ENCODE results near the gene FLNC. TPM values are rescaled to one million over a fixed set of nuclear protein-coding genes. Genes with fewer than 3 reads are reported as not detected.
A peak's percentile ranks its signal among the peaks of the same experiment; 100 is the strongest.

FLNC gene
- total RNA-seq, 1 donor from 2014 or later: 31.9 TPM

DNA sequence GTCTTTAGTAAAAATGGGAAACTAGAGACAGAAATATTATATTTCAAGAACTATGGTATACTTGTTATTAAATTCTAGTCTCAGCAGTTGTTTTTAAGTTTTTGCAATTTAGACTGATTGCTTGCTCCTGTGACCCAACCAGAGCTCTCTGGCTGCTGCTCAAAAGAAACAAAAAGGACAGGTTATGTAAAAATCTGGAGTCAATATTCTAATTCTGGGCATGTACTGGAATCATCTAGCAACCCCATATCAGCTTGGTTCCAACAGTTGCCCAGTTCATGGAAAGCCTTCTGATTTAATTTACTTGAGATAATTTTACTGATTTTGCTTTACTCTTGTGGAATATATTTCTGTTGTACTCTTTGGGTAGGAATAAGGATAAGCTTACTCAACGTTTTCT, 70.0 kb downstream of the FLNC start:
- Histone ChIP-seq H3K4me1 (peaks cover 7% of the 10 kb centered on the region), H3K36me3 (no peaks in the 10 kb centered on the region), H3K27me3 (no peaks in the 10 kb centered on the region), H3K9me3 (no peaks in the 10 kb centered on the region), H3K4me3 (no peak overlapping the region), H3K27ac (no peak overlapping the region)
- TF ChIP-seq, protein P1, sequence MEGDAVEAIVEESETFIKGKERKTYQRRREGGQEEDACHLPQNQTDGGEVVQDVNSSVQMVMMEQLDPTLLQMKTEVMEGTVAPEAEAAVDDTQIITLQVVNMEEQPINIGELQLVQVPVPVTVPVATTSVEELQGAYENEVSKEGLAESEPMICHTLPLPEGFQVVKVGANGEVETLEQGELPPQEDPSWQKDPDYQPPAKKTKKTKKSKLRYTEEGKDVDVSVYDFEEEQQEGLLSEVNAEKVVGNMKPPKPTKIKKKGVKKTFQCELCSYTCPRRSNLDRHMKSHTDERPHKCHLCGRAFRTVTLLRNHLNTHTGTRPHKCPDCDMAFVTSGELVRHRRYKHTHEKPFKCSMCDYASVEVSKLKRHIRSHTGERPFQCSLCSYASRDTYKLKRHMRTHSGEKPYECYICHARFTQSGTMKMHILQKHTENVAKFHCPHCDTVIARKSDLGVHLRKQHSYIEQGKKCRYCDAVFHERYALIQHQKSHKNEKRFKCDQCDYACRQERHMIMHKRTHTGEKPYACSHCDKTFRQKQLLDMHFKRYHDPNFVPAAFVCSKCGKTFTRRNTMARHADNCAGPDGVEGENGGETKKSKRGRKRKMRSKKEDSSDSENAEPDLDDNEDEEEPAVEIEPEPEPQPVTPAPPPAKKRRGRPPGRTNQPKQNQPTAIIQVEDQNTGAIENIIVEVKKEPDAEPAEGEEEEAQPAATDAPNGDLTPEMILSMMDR (IDR thresholded peaks at IDR 0.05): no peak
- TF ChIP-seq POLR2A (IDR thresholded peaks at IDR 0.05): no peak
- TF ChIP-seq POLR2AphosphoS5 (IDR thresholded peaks at IDR 0.05; ENCODE audit: insufficient read depth in 1 of 2, low read depth in 1 of 2): no peak
- DNase-seq (ENCODE audit: extremely low spot score in 2 of 2): no peak
- intact Hi-C loops (cut with DNase I): no loop called here

DNA sequence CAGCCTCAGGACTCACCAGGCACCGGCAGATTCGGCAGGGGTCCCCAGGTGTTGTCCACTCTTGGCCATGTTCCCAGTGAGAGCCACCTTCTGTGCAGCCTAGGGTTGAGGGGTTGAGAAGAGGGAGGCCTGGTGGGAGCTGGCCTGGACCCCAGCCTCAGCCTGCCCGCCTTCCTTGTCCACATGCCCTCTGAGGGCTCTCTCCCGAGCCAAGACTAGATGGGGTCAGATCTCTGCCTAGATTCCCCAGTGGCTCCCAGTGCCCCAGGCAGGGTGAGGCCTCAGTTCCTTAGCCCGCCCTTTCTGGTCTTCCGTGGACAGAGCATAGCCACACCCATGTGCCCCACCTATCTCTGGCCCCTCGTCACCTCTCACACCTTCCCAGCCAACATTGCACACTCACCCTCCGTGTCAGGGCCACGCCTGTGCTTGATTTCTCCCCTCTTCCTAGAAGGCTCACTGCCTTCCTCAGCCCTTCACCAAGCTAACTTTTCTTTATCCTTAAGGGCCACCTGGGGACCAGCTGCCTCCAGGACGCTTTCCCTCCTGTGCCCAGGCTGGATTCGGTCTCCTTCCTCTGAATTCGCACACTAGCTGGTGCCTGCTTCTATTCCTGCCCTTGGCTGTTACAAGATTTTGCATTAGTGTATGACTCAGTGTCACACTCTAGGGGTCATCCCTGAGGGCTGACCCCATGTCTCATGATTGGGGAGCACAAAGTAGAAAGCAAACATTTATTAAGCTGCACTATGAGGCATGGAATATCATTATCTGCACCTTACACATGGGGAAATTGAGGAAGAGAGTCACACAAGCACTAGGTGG, 72.8 kb downstream of the FLNC start:
- H3K36me3 ChIP-seq: no peaks in the 10 kb centered on the region
- H3K9me3 ChIP-seq: no peaks in the 10 kb centered on the region
- peaks cover 7% of the 10 kb centered on the region for H3K4me1 ChIP-seq
- H3K4me3 ChIP-seq: no peak overlapping the region
- DNase-seq (ENCODE audit: extremely low spot score in 2 of 2): no peak
- TF ChIP-seq POLR2AphosphoS5 (IDR thresholded peaks at IDR 0.05; ENCODE audit: insufficient read depth in 1 of 2, low read depth in 1 of 2): no peak
- no peaks in the 10 kb centered on the region for H3K27me3 ChIP-seq
- no peak overlapping the region for H3K27ac ChIP-seq
- intact Hi-C loops (cut with DNase I): no loop called here

DNA sequence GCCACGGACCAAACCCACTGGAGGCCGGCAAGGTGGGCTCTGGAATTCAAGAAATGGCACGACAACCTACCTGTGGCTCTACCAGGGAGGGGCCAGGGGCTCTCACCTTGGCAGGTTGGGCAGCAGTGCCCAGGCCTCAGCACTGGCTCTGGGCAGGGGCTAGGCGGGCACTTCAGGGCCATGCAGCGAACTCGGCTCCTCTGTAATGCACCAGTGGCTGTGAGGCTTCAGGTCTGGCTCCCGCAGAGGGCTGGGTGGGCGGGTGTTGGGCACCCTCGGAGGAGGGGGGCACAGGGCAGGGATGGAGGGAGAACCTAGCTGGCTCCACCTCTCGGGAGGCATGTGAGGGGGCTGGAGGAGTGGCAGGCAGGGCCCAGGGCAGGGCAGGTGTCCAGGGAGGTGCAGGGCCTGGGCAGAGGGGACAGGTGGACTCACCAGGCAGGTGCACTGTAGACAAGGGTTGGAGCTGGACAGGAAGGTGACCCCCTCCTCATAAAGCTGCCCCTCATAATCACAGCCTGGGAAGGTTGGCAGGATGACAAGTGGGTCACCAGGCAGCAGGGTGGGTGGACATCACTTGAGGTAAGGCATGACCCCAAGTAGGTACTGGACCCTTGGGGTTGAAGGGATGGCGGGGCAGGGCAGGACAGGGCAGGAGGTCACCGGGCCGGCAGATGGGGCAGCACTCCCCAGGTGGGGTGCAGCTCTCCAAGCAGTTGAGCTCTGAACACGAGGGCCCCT, 73.6 kb downstream of the FLNC start:
- no peak for DNase-seq (ENCODE audit: extremely low spot score in 2 of 2)
- Histone ChIP-seq H3K27ac (no peak overlapping the region), H3K27me3 (no peaks in the 10 kb centered on the region), H3K4me1 (peaks cover 7% of the 10 kb centered on the region), H3K4me3 (no peak overlapping the region), H3K36me3 (no peaks in the 10 kb centered on the region), H3K9me3 (no peaks in the 10 kb centered on the region)
- intact Hi-C loops (cut with DNase I): no loop called here
- TF ChIP-seq POLR2A (IDR thresholded peaks at IDR 0.05) (no peak), POLR2AphosphoS5 (IDR thresholded peaks at IDR 0.05; ENCODE audit: insufficient read depth in 1 of 2, low read depth in 1 of 2) (no peak)
- TF ChIP-seq, protein P1 (IDR thresholded peaks at IDR 0.05): no peak

DNA sequence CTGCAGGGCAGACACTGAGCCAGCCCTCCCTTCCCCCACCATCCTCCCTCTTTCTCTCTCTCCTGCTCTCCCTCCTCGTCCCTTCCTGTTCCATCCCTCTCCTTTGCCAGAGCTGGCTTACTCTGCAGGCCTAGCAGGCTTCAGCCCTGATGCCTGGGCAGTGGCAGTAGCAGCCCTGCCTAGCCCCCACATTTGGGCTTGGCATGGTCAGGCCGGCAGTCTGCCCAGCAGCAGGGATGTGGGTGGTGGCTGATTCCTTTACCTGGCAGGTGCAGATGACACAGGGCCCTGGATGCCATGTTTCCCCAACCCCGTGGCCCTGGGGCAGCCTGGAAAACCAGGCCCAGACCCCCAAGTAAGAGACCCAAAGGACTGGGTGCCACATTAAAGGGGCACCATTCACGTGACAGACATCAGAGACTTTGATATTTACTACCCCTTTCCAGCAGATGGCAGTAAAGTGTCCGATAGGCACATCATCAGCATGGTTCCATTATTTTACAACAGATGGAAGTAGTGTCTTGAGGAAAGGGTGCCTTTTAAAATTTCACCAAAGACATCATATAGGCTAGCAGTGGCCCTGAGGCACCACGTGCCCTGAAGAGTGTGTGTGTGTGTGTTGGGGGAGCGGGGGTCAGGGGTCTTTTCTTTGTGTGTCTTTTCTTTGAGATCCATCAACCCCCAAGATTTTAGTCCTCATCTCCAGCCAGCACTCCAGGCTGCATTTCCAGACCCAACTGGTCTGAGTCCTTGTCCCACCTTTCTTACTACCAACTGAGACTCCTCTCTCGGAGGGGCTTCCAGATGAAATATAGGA, 74.4 kb downstream of the FLNC start:
- no peak overlapping the region for H3K4me3 ChIP-seq
- H3K9me3 ChIP-seq: no peaks in the 10 kb centered on the region
- no peaks in the 10 kb centered on the region for H3K36me3 ChIP-seq
- no peak for DNase-seq (ENCODE audit: extremely low spot score in 2 of 2)
- H3K27me3 ChIP-seq: no peaks in the 10 kb centered on the region
- intact Hi-C loops (cut with DNase I): no loop called here
- H3K4me1 ChIP-seq: peaks cover 11% of the 10 kb centered on the region
- no peak overlapping the region for H3K27ac ChIP-seq
- no peak for TF ChIP-seq POLR2AphosphoS5 (IDR thresholded peaks at IDR 0.05; ENCODE audit: insufficient read depth in 1 of 2, low read depth in 1 of 2)
- TF ChIP-seq, protein P1 (IDR thresholded peaks at IDR 0.05): peak in 2 of 3 experiments; percentile 34 to 44

DNA sequence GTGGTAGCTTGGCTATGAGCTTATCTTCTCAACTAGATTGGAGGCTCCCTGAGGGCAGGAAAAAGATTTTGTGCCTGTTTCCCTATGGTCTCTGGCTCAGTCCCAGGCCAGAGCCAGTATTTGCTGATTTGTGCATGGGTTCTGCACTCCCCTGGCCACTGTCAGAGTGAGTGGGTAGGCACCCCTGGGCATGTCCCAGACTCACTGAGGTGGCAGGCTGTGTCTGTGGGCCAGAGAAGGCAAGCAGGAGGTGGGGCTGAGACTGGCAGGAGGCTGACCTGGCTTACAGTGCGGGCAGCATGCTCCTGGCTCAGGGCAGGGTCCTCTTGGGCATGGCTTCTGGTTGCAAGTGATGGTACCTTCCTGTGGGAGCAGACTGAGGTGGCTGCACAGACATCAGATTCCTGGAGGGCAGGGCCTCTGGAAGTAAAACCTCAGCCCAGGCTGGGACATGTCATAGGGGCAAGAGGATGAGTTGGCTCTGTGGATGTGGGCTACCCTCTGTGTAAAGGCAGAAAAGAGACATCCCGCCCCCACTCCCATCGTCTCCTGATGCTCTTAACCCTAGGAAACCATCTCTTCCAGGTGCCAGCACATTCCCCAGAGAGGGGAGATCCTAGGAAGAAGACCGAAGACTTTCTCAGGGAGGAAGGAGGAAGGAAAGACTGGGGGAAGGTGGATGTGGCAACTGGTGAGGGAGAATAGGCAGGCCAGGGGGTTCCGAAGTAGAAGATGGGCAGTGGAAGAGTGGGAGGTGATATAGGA, 76.0 kb downstream of the FLNC start:
- intact Hi-C loops (cut with DNase I): no loop called here
- no peaks in the 10 kb centered on the region for H3K36me3 ChIP-seq
- H3K9me3 ChIP-seq: no peaks in the 10 kb centered on the region
- peaks cover 21% of the 10 kb centered on the region for H3K4me1 ChIP-seq
- no peak for DNase-seq (ENCODE audit: extremely low spot score in 2 of 2)
- H3K4me3 ChIP-seq: no peak overlapping the region
- H3K27ac ChIP-seq: no peak overlapping the region
- no peaks in the 10 kb centered on the region for H3K27me3 ChIP-seq
- TF ChIP-seq POLR2AphosphoS5 (IDR thresholded peaks at IDR 0.05; ENCODE audit: insufficient read depth in 1 of 2, low read depth in 1 of 2) (no peak), POLR2A (IDR thresholded peaks at IDR 0.05) (no peak)
- TF ChIP-seq, protein P1 (IDR thresholded peaks at IDR 0.05): no peak
